SK-N-MC (cell line): ENCODE results near the gene NETO2.
"Not testable (repeated sequence)": the region's sequence is repeated elsewhere in the genome, so short reads cannot be mapped to it uniquely, and the experiment has no call there.

Source experiments
- DNase-seq: peaks from one replicate; pipeline ENCODE4 v3.0.0-alpha.2; 2011; ENCODE audit warnings: low read depth, low spot score
- H3K27ac ChIP-seq: fragments of 200-600 bp; sonication (generic); 2 replicates; pipeline ENCODE4 v1.5.1; 2016; ENCODE audit warnings: mixed run types
- H3K36me3 ChIP-seq: fragments of 200-600 bp; sonication (generic); 2 replicates; pipeline ENCODE4 v1.6.1; 2017; ENCODE audit warnings: antibody characterized with exemption, low read length, mixed read lengths; ENCODE audit not compliant: insufficient read depth
- H3K4me3 ChIP-seq: fragments of 200-600 bp; sonication (generic); 2 replicates; pipeline ENCODE4 v1.5.1; 2016
- H3K9ac ChIP-seq: fragments of 200-600 bp; sonication (generic); 2 replicates; pipeline ENCODE4 v1.8.0; 2017; ENCODE audit warnings: mixed run types, mixed read lengths; ENCODE audit not compliant: insufficient read length
- H3K9me3 ChIP-seq: fragments of 200-600 bp; sonication (generic); 2 replicates; pipeline ENCODE4 v1.6.1; 2017; ENCODE audit warnings: low read depth, mild to moderate bottlenecking, antibody characterized with exemption, low read length, moderate library complexity, mixed read lengths
- EZH2 ChIP-seq: fragments of 200-600 bp; sonication (generic); IDR thresholded peaks from one replicate; pipeline ENCODE4 v1.6.1; 2017; ENCODE audit warnings: antibody characterized with exemption
- FOXP2 ChIP-seq: optimal IDR thresholded peaks from 2 replicates; pipeline ENCODE3; 2011; ENCODE audit warnings: mild to moderate bottlenecking, moderate library complexity; ENCODE audit not compliant: insufficient read depth; ENCODE audit errors: extremely low read length, control extremely low read depth
- POLR2AphosphoS5 ChIP-seq: IDR thresholded peaks from 2 replicates; pipeline ENCODE4 v1.6.1; 2012; ENCODE audit warnings: mild to moderate bottlenecking, low read depth, low read length, borderline replicate concordance

NETO2 gene

GRCh38 chr16:47143677-47144558 lies at the start of gene NETO2:
Gene NETO2, minus strand, starts transcription at chr16:47143945. Its CDS starts 333 bp downstream, at chr16:47143612.
- Histone ChIP-seq H3K27ac (no peak within 1 kb of the TSS), H3K36me3 (no peaks in the 10 kb centered on the region), H3K9ac (peak within 1 kb of the TSS; percentile 64), H3K4me3 (peak within 1 kb of the TSS; percentile 76), H3K9me3 (no peaks in the 10 kb centered on the region)
- no peak for TF ChIP-seq FOXP2
- TF ChIP-seq EZH2: no peak
- TF ChIP-seq POLR2AphosphoS5: no peak
- DNase-seq: no peak

- no peak for TF ChIP-seq POLR2AphosphoS5
- no peak for TF ChIP-seq FOXP2
- no peak for TF ChIP-seq EZH2
- Histone ChIP-seq H3K9me3 (no peaks in the 10 kb centered on the region), H3K4me3 (no peak overlapping the region), H3K27ac (no peak overlapping the region), H3K9ac (no peak overlapping the region), H3K36me3 (no peaks in the 10 kb centered on the region)
- no peak for DNase-seq
These were observed 38.6 kb upstream of the NETO2 start for GRCh38 chr16:47182318-47182717.

- not testable (repeated sequence) for H3K4me3 ChIP-seq, H3K36me3 ChIP-seq, H3K27ac ChIP-seq, H3K9me3 ChIP-seq, H3K9ac ChIP-seq, DNase-seq
These were observed 37.3 kb upstream of the NETO2 start for GRCh38 chr16:47181066-47181465.

GRCh38 chr16:47180073-47180472 lies 36.3 kb upstream of the NETO2 start:
- Histone ChIP-seq H3K36me3 (no peaks in the 10 kb centered on the region), H3K9ac (no peak overlapping the region), H3K9me3 (no peaks in the 10 kb centered on the region), H3K4me3 (no peak overlapping the region), H3K27ac (no peak overlapping the region)
- TF ChIP-seq POLR2AphosphoS5 (no peak), EZH2 (no peak), FOXP2 (no peak)
- no peak for DNase-seq

- H3K9me3 ChIP-seq: no peaks in the 10 kb centered on the region
- no peaks in the 10 kb centered on the region for H3K36me3 ChIP-seq
- H3K27ac ChIP-seq: no peak overlapping the region
- no peak for TF ChIP-seq EZH2
- TF ChIP-seq POLR2AphosphoS5: no peak
- H3K4me3 ChIP-seq: no peak overlapping the region
- H3K9ac ChIP-seq: no peak overlapping the region
- no peak for DNase-seq
These were observed 31.4 kb upstream of the NETO2 start for GRCh38 chr16:47175152-47175551.

- no peak for TF ChIP-seq EZH2
- TF ChIP-seq FOXP2: no peak
- no peak for TF ChIP-seq POLR2AphosphoS5
- H3K9ac ChIP-seq: no peak overlapping the region
- H3K27ac ChIP-seq: no peak overlapping the region
- H3K9me3 ChIP-seq: no peaks in the 10 kb centered on the region
- DNase-seq: no peak
- H3K36me3 ChIP-seq: no peaks in the 10 kb centered on the region
- H3K4me3 ChIP-seq: no peak overlapping the region
These were observed 19.1 kb upstream of the NETO2 start for GRCh38 chr16:47162670-47163420.

GRCh38 chr16:47161464-47161863 lies 17.7 kb upstream of the NETO2 start:
- DNase-seq: no peak
- no peaks in the 10 kb centered on the region for H3K36me3 ChIP-seq
- H3K27ac ChIP-seq: no peak overlapping the region
- TF ChIP-seq FOXP2: no peak
- TF ChIP-seq POLR2AphosphoS5: no peak
- no peak for TF ChIP-seq EZH2
- H3K9ac ChIP-seq: no peak overlapping the region
- H3K9me3 ChIP-seq: no peaks in the 10 kb centered on the region
- H3K4me3 ChIP-seq: no peak overlapping the region

GRCh38 chr16:47160422-47160821 lies 16.7 kb upstream of the NETO2 start:
- DNase-seq: no peak
- Histone ChIP-seq H3K9ac (no peak overlapping the region), H3K9me3 (no peaks in the 10 kb centered on the region), H3K4me3 (no peak overlapping the region), H3K36me3 (no peaks in the 10 kb centered on the region), H3K27ac (no peak overlapping the region)
- TF ChIP-seq EZH2: no peak
- TF ChIP-seq POLR2AphosphoS5: no peak
- TF ChIP-seq FOXP2: no peak
